Loucy (cell line): ENCODE data around the gene SLC38A3.
"Not testable (repeated sequence)": the region's sequence is repeated elsewhere in the genome, so short reads cannot be mapped to it uniquely, and the experiment has no call there.

Source experiments
- H2AFZ ChIP-seq: fragments of 200-600 bp; sonication (generic); 2 replicates; pipeline ENCODE4 v1.6.0; 2016; ENCODE audit warnings: antibody characterized with exemption, mild to moderate bottlenecking, low read length, moderate library complexity
- H3F3A ChIP-seq: fragments of 200-600 bp; 2 replicates; pipeline ENCODE4 v1.6.0; 2016; ENCODE audit warnings: antibody characterized with exemption, low read depth, mild to moderate bottlenecking
- H3K27me3 ChIP-seq: fragments of 200-600 bp; sonication (generic); 2 replicates; pipeline ENCODE4 v1.6.1; 2014; ENCODE audit warnings: low read length, mild to moderate bottlenecking; ENCODE audit not compliant: insufficient read depth, poor library complexity, severe bottlenecking
- H3K36me3 ChIP-seq: fragments of 200-600 bp; sonication (generic); 2 replicates; pipeline ENCODE4 v1.6.1; 2016; ENCODE audit warnings: low read length; ENCODE audit not compliant: insufficient read depth
- H3K4me1 ChIP-seq: fragments of 200-600 bp; sonication (generic); 2 replicates; pipeline ENCODE4 v1.5.1; 2014; ENCODE audit warnings: low read length, mild to moderate bottlenecking; ENCODE audit not compliant: insufficient read depth, poor library complexity, severe bottlenecking
- H3K4me2 ChIP-seq: fragments of 200-600 bp; sonication (generic); 2 replicates; pipeline ENCODE4 v1.6.0; 2014; ENCODE audit warnings: antibody characterized with exemption, low read length, low read depth, mild to moderate bottlenecking; ENCODE audit not compliant: poor library complexity, severe bottlenecking
- H3K4me3 ChIP-seq: fragments of 200-600 bp; sonication (generic); 2 replicates; pipeline ENCODE4 v1.5.1; 2014; ENCODE audit warnings: low read length, mild to moderate bottlenecking, mixed read lengths; ENCODE audit not compliant: poor library complexity, severe bottlenecking
- H3K79me2 ChIP-seq: fragments of 200-600 bp; sonication (generic); 2 replicates; pipeline ENCODE4 v1.6.1; 2014; ENCODE audit warnings: low read length; ENCODE audit not compliant: insufficient read depth
- H3K9ac ChIP-seq: fragments of 200-600 bp; sonication (generic); 2 replicates; pipeline ENCODE4 v1.6.0; 2014; ENCODE audit warnings: mild to moderate bottlenecking, low read depth, low read length, moderate library complexity; ENCODE audit not compliant: poor library complexity, severe bottlenecking
- H3K9me2 ChIP-seq: fragments of 200-600 bp; sonication (generic); replicated peaks from 2 replicates; pipeline ENCODE4 v1.6.1; 2016; ENCODE audit warnings: low read depth, low read length, mixed read lengths
- H3K9me3 ChIP-seq: fragments of 200-600 bp; sonication (generic); 2 replicates; pipeline ENCODE4 v1.6.1; 2014; ENCODE audit warnings: mild to moderate bottlenecking, antibody characterized with exemption, low read length, low read depth; ENCODE audit not compliant: insufficient read depth
- H4K20me1 ChIP-seq: fragments of 200-600 bp; sonication (generic); 2 replicates; pipeline ENCODE4 v1.6.0; 2014; ENCODE audit warnings: antibody characterized with exemption, low read length, mild to moderate bottlenecking; ENCODE audit not compliant: insufficient read depth, poor library complexity, severe bottlenecking
- EZH2phosphoT487 ChIP-seq: fragments of 200-600 bp; IDR thresholded peaks from 2 replicates; pipeline ENCODE4 v1.6.1; 2018; ENCODE audit warnings: antibody characterized with exemption, mild to moderate bottlenecking, moderate library complexity, borderline replicate concordance
- TF ChIP-seq, protein P1 (sequence below): fragments of 200-600 bp; sonication (generic); conservative IDR thresholded peaks from 2 replicates; pipeline ENCODE4 v1.5.1; 2014; ENCODE audit warnings: mild to moderate bottlenecking, antibody characterized with exemption, low read length

The SLC38A3 gene

GRCh38 chr3:50260027-50260941, 55.2 kb downstream of the SLC38A3 start:
- Histone ChIP-seq H3K4me2 (peak overlapping the region; percentile 93), H3K27me3 (no peaks in the 10 kb centered on the region), H3K36me3 (peaks cover 40% of the 10 kb centered on the region; the same call in 1 of the 2 replicates), H3K4me3 (peak overlapping the region; percentile 90), H4K20me1 (peaks cover 9% of the 10 kb centered on the region), H3K9ac (peak overlapping the region; percentile 86), H3K9me2 (no peaks in the 10 kb centered on the region), H3F3A (peaks cover 4% of the 10 kb centered on the region; the same call in 1 of the 2 replicates), H2AFZ (peak overlapping the region; percentile 74), H3K9me3 (no peaks in the 10 kb centered on the region), H3K4me1 (peaks cover 13% of the 10 kb centered on the region), H3K79me2 (peaks cover 12% of the 10 kb centered on the region; the same call in 1 of the 2 replicates)
- TF ChIP-seq EZH2phosphoT487, result no peak
- TF ChIP-seq, protein P1, sequence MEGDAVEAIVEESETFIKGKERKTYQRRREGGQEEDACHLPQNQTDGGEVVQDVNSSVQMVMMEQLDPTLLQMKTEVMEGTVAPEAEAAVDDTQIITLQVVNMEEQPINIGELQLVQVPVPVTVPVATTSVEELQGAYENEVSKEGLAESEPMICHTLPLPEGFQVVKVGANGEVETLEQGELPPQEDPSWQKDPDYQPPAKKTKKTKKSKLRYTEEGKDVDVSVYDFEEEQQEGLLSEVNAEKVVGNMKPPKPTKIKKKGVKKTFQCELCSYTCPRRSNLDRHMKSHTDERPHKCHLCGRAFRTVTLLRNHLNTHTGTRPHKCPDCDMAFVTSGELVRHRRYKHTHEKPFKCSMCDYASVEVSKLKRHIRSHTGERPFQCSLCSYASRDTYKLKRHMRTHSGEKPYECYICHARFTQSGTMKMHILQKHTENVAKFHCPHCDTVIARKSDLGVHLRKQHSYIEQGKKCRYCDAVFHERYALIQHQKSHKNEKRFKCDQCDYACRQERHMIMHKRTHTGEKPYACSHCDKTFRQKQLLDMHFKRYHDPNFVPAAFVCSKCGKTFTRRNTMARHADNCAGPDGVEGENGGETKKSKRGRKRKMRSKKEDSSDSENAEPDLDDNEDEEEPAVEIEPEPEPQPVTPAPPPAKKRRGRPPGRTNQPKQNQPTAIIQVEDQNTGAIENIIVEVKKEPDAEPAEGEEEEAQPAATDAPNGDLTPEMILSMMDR, result peak; percentile 79

DNA sequence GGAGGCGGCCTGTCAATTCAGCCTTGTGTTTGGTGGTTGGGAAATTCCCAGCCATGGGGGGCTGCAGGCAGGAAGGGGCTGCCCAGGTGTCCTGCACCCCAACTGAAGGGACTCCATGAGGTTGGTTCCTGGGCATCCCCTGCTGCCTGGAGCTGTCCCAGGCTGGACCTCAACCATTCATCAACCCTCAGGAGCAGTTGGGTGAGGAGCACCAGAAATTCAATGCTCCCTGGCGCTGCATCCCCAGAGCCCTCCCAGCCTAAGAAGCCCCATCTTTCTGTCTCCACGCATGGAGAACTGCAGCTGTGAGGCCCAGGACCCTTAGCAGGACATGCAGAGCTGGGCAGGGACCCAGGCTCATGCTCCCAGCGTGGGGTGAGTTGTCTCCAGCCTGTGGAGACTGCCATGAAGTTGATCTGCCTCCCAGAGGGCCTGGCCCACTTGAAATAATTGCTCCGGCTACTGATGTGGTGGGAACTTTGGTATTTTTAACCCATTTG, 55.9 kb downstream of the SLC38A3 start:
- H3K9me2 ChIP-seq, result no peaks in the 10 kb centered on the region
- no peaks in the 10 kb centered on the region for H3K27me3 ChIP-seq
- H2AFZ ChIP-seq, result no peak overlapping the region
- H3F3A ChIP-seq, result peaks cover 4% of the 10 kb centered on the region; the same call in 1 of the 2 replicates
- H3K36me3 ChIP-seq, result peaks cover 35% of the 10 kb centered on the region; the same call in 1 of the 2 replicates
- peak overlapping the region; percentile 93 for H3K4me2 ChIP-seq
- peaks cover 13% of the 10 kb centered on the region for H3K4me1 ChIP-seq
- no peak for TF ChIP-seq EZH2phosphoT487
- TF ChIP-seq, protein P1, result no peak
- H3K4me3 ChIP-seq, result peak overlapping the region; percentile 90
- H4K20me1 ChIP-seq, result peaks cover 9% of the 10 kb centered on the region
- peaks cover 12% of the 10 kb centered on the region; the same call in 1 of the 2 replicates for H3K79me2 ChIP-seq
- H3K9me3 ChIP-seq, result no peaks in the 10 kb centered on the region
- H3K9ac ChIP-seq, result peak overlapping the region; percentile 86

DNA sequence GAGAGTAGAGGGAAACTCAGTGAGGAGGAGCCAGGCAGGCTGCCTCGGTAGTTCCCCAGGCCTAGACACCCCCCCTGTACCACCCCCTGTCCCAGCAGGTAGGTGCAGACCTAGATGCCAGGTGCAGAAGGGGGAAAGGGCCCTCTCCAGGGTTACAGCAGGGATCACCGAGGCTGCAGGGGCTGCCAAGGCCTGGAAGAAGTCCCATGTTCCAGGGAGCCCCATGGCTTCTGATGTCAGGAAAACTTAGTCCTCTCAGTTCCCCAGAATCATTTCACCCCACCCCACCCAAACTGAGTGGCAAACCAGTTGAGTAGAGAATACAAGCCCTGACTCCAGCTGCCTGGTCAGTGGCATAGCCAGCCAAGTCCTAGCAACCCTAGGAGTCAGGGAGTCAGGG, 56.4 kb downstream of the SLC38A3 start:
- H3K9me2 ChIP-seq, result no peaks in the 10 kb centered on the region
- peak overlapping the region; percentile 90 for H3K4me3 ChIP-seq
- H3K4me2 ChIP-seq, result peak overlapping the region; percentile 93
- H3F3A ChIP-seq, result peaks cover 4% of the 10 kb centered on the region; the same call in 1 of the 2 replicates
- H2AFZ ChIP-seq, result no peak overlapping the region
- H3K36me3 ChIP-seq, result peaks cover 30% of the 10 kb centered on the region; the same call in 1 of the 2 replicates
- H3K79me2 ChIP-seq, result peaks cover 12% of the 10 kb centered on the region; the same call in 1 of the 2 replicates
- H3K9ac ChIP-seq, result peak overlapping the region; percentile 86
- peaks cover 13% of the 10 kb centered on the region for H3K4me1 ChIP-seq
- H3K27me3 ChIP-seq, result no peaks in the 10 kb centered on the region
- H3K9me3 ChIP-seq, result no peaks in the 10 kb centered on the region
- peaks cover 5% of the 10 kb centered on the region for H4K20me1 ChIP-seq
- no peak for TF ChIP-seq EZH2phosphoT487
- TF ChIP-seq, protein P1, result no peak

GRCh38 chr3:50262200-50262599, 57.1 kb downstream of the SLC38A3 start:
- H3K79me2 ChIP-seq, result peaks cover 12% of the 10 kb centered on the region; the same call in 1 of the 2 replicates
- not testable (repeated sequence) for H3F3A ChIP-seq, H3K4me2 ChIP-seq, H4K20me1 ChIP-seq, H3K4me3 ChIP-seq, H3K9me2 ChIP-seq, H2AFZ ChIP-seq, H3K27me3 ChIP-seq, H3K9me3 ChIP-seq, H3K9ac ChIP-seq
- H3K4me1 ChIP-seq, result peaks cover 13% of the 10 kb centered on the region
- H3K36me3 ChIP-seq, result peaks cover 23% of the 10 kb centered on the region; the same call in 1 of the 2 replicates
